NCI-H2171 (cell line): Measurements from ENCODE around the gene SIGLEC7.
A peak's percentile ranks its signal among the peaks of the same experiment; 100 is the strongest.

Experiments used
- DNase-seq: peaks from one replicate; lab custom pipeline; 2025; lab: John Stamatoyannopoulos, UW

SIGLEC7 gene

GRCh38 chr19:51142119-51142518 is at the start of gene SIGLEC7:
TSS of gene SIGLEC7 (plus strand) at chr19:51142301. CDS start at chr19:51142370, 69 bp downstream.
- no peak for DNase-seq

DNA sequence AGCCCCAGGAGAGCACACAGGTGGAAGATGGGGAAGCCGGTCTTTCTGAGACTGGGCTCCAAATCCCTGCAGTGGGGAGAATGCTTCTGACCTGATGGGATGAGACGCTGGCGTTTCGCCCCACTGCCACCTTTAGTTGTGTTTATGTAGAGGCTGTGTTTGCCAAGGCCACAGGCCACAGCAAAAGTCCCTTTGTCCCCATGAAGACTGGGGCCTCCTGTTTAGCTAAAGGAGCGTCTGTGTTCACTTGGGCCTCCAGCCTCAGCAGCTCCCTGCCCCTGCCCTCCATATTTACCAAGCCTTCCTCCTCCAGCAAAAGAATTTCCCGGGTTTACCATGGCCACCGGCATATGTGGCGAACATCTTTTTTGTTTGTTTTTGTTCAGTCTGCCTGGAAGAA is 49.0 kb upstream of the SIGLEC7 start:
- no peak for DNase-seq

DNA sequence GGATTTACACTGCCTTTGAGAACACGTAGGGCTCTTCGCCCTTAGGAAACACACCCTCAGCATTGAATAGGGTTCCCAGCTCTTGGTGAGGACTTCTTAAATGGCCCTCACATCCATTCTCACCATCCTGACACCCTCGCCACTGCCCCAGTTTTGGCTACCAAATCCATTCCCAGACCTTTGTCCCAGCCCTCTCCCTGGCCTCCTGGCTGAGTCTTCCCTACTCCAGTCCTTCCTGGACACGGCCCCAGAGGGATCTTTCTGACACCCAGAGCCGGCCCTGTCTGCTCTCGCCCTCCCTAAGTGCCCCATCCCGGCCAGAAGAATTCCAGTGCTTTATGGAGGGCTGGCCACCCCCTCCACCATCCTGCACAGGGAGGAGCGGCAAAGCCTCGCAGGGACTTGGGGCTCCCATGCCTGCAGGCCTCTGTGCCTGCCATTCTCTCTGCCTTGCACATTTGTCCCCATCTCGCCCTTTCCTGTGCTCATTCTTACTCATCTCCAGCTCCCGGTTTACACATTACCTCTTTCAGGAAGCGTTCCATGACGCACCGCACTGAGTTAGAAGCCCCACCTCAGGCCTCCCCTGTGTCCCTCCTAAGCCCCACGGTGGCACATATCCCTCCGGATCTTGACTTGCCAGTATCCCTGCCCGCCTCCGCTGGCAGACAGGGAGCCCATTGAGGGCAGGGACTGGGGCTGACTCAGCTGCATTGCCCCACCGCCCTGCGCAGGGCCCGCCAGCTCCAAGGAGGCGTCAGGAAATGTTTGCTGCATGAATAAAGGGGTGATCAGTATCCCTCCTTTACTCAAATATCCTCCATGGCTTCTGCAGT is 48.4 kb upstream of the SIGLEC7 start:
- no peak for DNase-seq

GRCh38 chr19:51094696-51095279 is 47.3 kb upstream of the SIGLEC7 start:
- no peak for DNase-seq

DNA sequence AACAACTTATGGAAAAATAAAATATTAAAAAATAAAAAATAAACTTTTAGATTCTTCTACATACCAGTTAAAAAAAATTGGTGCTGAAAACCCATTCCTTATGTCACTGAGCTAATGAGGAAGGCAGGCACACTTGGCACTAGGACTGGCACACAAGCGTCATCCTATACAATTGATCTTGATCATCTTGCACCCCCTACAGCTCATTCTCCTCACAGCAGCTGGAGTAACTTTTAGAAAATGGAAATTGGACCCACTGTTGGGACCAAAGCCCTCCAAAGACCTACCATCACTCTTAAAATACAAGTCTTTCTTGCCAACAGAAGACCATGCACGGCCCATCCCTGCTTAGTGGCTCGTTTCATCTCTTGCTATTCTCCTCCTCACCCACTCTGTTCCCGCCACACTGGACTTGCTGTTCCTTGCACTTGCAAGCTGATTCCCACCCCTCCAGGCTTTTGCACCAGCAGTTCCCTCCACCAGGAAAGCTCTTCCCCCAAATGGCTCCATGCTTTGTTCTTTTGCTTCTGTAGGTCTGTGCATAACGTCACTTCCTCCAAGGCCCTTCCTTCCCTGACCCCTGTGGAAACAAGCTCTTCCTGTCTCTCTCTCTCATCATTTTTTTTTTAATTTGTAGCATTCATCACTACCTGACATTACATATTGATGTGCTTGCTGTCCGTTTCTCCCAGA is 45.5 kb upstream of the SIGLEC7 start:
- DNase-seq = no peak

DNA sequence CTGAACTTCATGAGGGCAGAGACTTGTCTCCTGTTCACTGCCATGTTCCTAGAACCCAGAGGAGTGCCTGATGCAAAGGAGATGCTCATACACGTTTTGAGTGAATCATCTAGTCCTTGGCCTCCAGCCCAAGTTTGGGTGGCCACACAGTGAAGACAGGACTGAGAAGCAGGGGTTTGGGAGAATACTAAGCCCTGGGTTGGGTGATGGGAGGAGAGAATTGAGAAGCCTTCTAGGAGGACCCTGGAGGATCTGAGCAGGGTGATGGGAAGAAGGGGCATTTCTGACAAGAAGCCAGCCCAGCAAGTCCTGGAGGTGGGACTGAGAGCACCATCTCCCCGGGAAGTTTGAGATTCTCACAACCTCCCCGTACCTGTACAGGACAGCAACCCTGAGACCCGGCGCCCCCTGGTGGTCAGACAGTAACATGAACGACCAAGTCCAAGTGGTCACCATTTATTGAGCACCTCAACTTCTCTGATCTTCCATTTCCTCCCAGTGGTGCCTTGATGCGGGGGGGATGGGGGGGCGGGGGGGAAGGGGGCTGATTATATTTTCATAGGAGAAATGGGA is 44.8 kb upstream of the SIGLEC7 start:
- peak; percentile 25 for DNase-seq

DNA sequence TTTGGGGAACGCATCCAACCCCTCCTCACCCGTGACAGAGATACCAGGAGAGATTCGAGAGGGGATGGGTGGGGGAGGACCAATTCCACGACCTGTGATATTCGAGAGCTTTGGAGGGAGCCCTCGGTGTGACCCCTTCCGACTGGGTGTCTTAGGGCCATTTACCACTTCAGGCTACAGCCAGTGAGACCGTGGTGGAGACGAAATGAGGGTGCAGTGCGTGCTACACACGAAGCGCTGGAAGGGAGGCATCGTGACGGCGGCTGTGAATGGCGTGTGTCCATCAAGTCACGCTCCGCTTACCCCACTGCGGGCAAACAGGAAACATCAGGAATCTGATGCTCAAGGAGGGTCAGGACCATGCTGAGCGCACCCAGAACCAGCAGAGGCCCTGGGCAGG is 44.3 kb upstream of the SIGLEC7 start:
- no peak for DNase-seq

- DNase-seq = no peak
Measured at GRCh38 chr19:51098365-51099046, 43.6 kb upstream of the SIGLEC7 start.

DNA sequence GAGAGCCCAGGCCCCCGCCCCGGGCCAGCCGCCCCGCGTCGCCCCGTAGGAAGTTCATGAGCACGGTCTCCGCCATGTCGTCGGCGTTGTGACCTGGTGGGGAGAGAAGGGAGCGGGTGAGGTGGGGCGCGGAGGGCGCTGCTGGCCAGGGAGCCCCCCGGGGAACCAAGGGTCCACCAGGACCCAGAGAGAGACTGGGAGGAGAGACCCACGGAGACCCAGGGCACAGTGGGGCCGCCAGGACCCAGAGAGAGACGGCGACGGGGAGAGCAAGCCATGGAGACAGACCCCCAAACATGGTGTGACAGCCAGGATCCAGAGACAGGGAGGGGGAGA is 43.1 kb upstream of the SIGLEC7 start:
- no peak for DNase-seq

GRCh38 chr19:51100601-51101000 is 41.5 kb upstream of the SIGLEC7 start:
- no peak for DNase-seq

DNA sequence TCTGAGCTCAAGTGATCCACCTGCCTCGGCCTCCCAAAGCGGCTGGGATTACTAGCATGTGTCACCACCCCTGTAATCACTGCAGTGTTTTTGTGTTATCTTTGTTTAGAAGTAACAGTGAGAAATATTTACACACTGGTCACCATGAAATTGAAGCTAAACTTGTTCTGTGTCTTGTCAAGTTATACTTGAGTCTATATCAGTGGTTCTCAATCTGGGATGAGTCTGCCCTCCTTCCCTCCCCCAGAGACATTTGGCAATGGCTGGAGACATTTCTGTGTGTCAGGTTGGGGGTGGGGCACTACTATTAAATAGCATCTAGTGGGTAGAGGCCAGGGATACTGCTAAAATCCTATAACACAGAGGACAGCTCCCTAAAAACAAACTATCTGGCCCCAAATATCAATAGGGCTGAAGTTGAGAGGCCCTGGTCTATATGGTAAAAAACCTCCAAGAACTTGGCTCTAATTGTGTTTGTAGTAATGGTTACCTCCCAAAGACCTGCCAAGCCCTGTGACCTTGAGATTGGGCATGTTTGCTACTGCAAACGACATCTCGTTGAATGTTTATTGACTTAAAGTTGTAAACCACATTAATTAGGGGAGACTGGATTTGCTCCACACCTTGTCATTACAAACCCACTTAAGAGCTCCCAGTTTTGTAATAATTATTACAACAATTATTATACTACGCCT is 40.8 kb upstream of the SIGLEC7 start:
- DNase-seq = no peak

- DNase-seq = no peak
Measured at GRCh38 chr19:51102991-51103390, 39.1 kb upstream of the SIGLEC7 start.

DNA sequence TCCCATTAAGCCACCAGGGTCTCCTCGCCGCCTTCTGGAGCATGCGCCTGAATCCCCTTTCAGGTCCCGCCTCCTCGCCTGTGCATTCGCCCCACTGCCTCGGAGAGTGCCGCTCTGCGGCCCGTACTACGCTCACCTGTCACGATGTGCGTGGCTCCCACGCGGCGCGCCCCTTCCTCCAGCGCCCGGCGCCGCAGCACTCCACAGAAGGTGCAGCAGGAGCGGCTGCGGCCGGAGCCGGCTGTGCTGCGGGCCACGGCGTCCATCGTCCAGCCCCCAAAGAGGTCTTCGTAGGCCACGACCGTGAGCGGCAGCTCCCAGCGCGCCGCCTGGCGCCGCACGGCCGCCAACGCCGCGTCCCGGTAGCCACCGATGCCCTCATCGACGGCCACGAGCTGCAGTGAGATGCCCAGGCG is 38.2 kb upstream of the SIGLEC7 start:
- no peak for DNase-seq

DNA sequence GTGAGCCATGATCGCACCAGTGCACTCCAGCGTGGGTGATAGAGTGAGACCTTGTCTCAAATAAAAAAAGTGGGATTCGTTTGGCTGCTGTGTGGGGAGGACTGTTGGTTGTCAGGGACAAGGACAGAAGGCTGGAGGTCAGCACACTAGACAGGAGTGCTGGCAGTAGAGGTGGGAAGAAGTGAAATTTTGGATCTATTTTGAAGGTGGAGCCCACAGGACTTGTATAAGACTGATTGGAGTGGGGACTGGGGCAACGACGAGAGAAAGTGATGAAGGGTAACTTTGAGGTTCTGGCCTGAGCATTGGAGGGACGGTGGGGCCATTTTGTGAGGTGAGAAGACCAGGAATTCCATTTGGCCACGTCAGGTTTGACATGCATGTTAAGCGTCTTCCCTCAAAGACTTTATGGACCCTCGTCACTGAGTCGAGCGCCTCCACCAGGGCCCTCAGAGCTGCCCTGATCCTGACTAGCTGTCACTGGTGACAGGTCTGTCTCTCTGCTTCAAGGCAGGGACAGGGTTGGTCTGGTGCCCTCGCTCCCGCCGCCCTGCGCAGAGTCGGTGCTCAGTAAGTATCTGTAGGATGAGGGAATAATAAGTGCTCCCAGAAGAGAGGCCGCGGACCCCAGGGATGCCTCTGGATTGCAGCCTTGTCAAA is 34.6 kb upstream of the SIGLEC7 start:
- DNase-seq = no peak

GRCh38 chr19:51108066-51108804 is 33.9 kb upstream of the SIGLEC7 start, which contains the start of gene CTU1:
TSS of gene CTU1 (minus strand) at chr19:51108409. CDS start at chr19:51104569, 3,840 bp downstream.
- DNase-seq = peak; percentile 97

DNA sequence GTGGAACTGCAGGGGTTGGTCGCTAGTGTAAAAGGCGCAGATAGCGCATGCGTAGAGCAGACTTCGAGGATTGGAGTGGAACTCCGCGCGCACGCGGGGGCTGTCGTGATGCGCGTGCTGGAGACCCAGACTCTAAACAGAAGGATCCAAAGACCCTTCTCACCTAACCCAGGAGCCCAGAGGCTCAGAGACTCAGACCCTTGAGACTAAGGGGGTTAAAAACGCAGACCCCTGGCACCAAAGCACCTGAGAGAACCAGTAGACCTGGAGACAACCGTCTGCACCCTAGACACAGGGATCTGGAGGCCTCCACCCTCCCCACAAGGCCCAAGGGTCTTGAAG is 33.3 kb upstream of the SIGLEC7 start:
- DNase-seq = peak; percentile 60

GRCh38 chr19:51110666-51110971 is 31.5 kb upstream of the SIGLEC7 start:
- DNase-seq = no peak

DNA sequence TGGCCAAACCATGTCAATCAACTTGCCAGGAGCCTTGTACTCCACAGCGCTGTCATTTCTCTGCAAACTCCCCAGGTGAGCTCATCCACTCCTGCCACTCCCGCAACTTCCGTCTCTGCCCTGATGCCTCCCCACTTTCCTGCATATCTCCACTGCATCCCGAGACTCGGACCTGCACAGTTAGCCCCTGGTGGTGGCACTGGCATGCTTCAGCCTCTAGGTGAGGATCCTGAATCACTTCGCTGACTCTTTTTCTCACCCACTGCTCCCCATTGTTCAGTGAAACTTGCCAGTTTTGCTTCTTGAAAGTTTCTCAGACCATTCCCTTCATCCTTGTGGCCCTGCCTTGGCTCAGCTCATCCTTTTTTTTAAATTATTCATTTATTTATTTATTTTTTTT is 30.5 kb upstream of the SIGLEC7 start:
- no peak for DNase-seq

- DNase-seq = no peak
Measured at GRCh38 chr19:51114087-51114729, 27.9 kb upstream of the SIGLEC7 start.

- DNase-seq = no peak
Measured at GRCh38 chr19:51116736-51117286, 25.3 kb upstream of the SIGLEC7 start.
